Occipital lobe (tissue), 2 donors: Measurements from ENCODE around the gene SEC22A. TPM values are rescaled to one million over a fixed set of nuclear protein-coding genes. Genes with fewer than 3 reads are reported as not detected.

Experiments
- DNase-seq: peaks from one replicate; lab custom pipeline; 2025; lab: John Stamatoyannopoulos, UW
- total RNA-seq: library from RNA; depleted of rRNA; stranded (reverse); fragments of >200 nt; gene quantifications from one replicate; pipeline ENCODE4 v1.2.3, GENCODE V29; 2014

The SEC22A gene, protein sequence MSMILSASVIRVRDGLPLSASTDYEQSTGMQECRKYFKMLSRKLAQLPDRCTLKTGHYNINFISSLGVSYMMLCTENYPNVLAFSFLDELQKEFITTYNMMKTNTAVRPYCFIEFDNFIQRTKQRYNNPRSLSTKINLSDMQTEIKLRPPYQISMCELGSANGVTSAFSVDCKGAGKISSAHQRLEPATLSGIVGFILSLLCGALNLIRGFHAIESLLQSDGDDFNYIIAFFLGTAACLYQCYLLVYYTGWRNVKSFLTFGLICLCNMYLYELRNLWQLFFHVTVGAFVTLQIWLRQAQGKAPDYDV
- 62.2 TPM for total RNA-seq

- peak; percentile 93 for DNase-seq
These were observed at the start of gene SEC22A for GRCh38 chr3:123201557-123202427. Gene SEC22A, plus strand, starts transcription at chr3:123201943. Its CDS starts 7,275 bp downstream, at chr3:123209218.

DNA sequence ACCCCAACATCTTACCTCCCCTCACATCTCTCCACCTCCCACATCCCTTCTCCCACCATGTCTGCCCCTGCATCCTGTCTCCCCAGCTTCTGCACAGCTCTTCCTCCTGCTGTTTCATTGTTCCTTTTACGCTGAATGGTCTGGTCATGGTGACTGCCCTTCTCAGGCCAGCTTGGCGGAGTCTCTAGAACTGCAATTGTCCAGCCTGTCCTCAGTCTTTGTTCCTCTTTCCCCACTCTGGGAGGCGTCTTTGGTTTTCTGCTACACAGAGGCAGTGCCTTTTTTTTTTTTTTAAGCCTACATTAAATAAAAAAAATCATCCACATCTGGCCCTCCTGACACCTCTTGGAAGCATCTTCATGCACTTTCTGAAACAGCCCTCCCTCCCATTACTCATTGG, 49.1 kb upstream of the SEC22A start:
- no peak for DNase-seq

DNA sequence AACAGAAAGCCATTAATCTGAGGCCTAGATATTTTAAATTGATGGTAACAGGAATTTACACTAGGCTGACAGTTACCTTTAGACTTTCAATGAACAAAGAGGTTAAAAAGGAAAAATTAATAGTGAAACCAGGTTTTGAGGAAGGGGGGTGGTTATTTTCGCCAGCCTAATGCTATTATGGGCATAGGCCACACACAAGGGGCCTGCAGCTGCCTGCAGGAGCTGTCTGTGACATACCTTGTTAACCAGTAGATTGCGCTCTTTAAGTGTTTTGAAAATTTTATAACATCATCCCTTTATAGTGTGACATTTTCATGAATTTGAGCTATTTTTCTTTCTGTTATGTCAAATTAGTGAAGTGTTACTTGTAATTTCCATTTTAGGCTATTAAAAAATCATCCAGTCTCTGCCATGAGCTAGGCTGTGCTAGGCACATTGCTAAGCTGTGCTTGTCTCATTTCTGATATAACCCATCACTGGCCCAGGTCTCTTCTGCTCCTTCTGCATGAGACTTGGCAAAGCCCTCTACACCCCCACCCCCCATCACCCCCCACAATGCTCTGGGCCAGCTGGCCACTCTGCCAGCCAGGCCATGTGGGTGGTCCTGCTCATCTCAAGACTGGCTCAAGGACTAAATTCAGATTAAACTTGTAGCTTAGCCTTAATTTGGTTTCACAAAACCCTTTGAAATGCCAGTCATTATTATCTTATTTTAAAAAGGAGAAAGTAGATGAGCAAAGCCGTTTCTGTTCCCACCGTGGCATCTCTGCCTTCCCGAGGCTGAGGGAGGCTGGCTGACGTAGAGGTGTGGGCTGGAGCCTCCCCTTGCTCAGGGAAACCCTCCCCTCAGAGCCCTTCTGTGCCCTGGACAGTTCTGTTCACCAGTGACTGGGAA, 48.4 kb upstream of the SEC22A start:
- no peak for DNase-seq

GRCh38 chr3:123154020-123154985, 47.4 kb upstream of the SEC22A start:
- no peak for DNase-seq

- no peak for DNase-seq
These were observed 46.2 kb upstream of the SEC22A start for GRCh38 chr3:123155471-123156011.

DNA sequence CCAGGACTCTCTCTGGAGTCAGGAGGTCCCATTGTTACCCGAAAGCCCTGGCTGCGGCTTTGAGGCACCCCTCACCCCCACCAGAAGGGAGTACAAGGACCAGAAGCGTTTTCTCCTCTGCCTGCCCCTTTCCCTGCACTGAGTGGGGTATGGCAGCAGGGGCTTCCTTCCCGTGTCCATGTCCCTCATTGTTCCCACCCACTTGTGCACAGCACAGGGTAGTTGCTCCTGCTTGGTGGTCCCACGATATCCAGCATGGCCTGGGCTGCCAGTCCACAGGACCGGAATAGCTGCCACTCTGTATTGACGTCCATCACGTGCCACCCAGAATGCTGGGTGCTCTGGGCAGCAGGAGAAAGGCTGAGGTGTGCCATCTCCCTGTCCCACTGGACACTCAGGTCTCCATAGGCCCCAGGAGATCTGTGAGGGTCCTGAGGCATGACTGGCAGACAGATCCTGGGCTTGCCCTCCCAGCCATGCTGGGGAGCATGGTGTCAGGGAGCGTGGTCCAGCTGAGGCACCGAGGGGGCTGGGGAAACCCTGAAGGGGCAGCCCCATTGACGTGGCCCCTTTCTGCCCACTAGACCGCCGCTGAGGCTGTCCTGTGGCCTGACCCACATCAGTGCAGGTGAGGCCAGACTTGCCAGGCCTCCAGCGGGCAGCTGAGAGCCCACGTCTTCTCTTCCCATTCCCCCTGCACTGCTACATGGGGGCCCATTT, 45.3 kb upstream of the SEC22A start:
- no peak for DNase-seq

DNA sequence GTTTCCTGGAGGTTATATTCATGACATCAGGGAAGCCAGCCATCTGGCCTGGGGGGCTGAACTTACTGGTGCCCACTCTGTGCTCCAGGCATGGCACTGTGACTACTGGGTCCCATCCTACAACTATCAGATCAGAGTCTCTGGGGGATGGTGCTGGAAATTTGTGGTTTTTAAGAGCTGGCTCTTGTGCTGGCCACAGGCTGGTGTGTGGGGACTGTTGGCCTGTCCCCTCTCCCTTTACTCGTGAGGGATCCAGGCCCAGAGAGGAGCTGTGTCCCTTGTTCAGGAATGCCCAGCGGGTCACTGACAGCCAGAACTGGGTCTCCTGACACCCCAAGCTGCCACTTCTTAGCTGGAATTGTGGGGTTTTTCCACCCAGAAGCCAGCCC, 44.5 kb upstream of the SEC22A start:
- no peak for DNase-seq

GRCh38 chr3:123157598-123158287, 44.0 kb upstream of the SEC22A start:
- DNase-seq, result no peak

DNA sequence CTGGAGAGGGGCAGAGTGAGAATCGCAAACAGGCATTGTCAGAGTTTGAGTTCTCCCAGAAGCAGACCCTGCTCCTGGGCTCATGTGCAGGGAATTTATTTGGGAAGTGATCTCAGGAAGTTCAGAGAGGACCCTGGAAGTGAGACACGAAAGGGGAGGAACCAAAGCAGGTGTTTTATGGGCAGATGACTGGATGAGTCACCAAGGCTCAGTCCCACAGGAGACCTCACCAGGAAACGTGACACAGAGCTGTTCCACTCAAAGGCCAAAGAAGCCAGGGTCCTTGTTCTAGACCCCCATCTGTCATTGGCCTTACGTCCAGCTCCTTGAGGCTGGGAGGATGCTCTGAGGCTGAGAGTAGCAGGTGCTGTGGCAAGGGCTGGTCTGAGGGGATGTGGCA, 43.4 kb upstream of the SEC22A start:
- no peak for DNase-seq

- no peak for DNase-seq
These were observed 42.8 kb upstream of the SEC22A start for GRCh38 chr3:123158899-123159390.

GRCh38 chr3:123159926-123160635, 41.7 kb upstream of the SEC22A start:
- DNase-seq, result no peak

DNA sequence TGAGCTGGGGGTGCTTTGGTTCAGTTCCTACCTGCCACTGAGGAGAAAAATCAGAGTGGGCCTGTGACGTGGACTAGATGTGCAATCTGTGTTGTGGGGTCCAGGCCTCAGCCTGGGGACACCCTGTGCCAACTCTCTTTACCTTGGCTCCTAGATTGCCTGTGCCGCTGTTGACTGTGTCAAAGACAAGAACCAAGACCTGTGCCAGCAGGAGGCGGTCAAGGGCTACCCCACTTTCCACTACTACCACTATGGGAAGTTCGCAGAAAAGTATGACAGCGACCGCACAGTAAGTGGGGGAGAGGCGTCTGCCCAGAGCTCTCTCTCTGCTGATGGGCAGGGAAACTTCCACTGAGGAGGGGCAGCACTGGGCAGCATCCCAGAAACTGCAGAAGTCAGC, 40.6 kb upstream of the SEC22A start:
- no peak for DNase-seq

GRCh38 chr3:123163141-123163540, 38.6 kb upstream of the SEC22A start:
- DNase-seq, result no peak

DNA sequence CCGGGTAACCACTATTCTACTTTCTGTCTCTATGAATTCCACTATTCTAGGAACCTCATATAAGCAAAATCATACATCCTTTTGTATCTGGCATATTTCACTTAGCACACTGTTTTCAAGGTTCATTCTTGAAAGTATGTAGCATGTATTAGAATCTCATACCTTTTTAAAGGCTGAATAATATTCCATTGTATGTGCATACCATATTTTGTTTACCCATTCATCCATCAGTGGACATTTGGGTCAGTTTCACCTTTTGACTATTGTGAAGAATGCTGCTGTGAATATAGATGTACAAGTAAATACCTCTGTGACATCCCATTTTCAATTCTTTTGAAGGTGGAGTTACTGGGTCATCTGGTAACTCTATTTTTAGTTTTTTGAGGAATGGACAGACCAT, 36.6 kb upstream of the SEC22A start:
- no peak for DNase-seq

DNA sequence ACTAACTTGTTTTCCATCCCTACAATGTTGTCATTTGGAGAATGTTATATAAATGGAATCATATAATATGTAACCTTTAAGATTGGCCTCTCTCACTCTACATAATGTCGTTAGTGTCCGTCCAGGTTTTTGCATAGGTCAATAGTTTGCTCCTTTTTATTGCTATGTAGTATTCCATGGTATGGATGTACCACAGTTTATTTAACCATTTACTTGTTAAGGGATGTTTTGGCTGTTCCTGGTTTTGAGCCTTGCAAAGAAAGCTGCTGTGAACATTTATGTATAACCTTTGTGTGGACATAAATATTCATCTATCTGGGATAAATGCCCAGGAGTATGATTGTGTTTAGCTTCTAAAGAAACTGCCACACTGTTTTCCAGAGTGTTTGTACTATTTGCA, 34.1 kb upstream of the SEC22A start:
- no peak for DNase-seq

- DNase-seq, result no peak
These were observed 33.6 kb upstream of the SEC22A start for GRCh38 chr3:123168122-123168521.

- no peak for DNase-seq
These were observed 33.1 kb upstream of the SEC22A start for GRCh38 chr3:123168605-123169004.

- no peak for DNase-seq
These were observed 32.2 kb upstream of the SEC22A start for GRCh38 chr3:123169492-123169929.
